Activated CD4-positive, CD25-positive, alpha-beta regulatory T cell treated with anti-CD3 and anti-CD28 coated beads, Interleukin-2, amount 50 U/mL, for 16 hours (primary cell): ENCODE results near the gene HSPA4.
"Not testable (repeated sequence)": the region's sequence is repeated elsewhere in the genome, so short reads cannot be mapped to it uniquely, and the experiment has no call there.

Experiments
- DNase-seq: peaks from one replicate; pipeline ENCODE4 v3.0.0-alpha.2; 2020; ENCODE audit warnings: low read depth, low spot score

HSPA4 gene

GRCh38 chr5:133123297-133123696, 71.5 kb downstream of the HSPA4 start:
- no peak for DNase-seq

GRCh38 chr5:133124891-133125290, 73.1 kb downstream of the HSPA4 start:
- DNase-seq = no peak

GRCh38 chr5:133128066-133128465, 76.3 kb downstream of the HSPA4 start:
- DNase-seq = no peak

GRCh38 chr5:133129289-133129688, 77.5 kb downstream of the HSPA4 start:
- DNase-seq = no peak

GRCh38 chr5:133129950-133130349, 78.1 kb downstream of the HSPA4 start:
- no peak for DNase-seq

GRCh38 chr5:133130387-133131118, 78.7 kb downstream of the HSPA4 start:
- DNase-seq = no peak

GRCh38 chr5:133132717-133133116, 80.9 kb downstream of the HSPA4 start:
- DNase-seq = no peak

GRCh38 chr5:133133241-133133640, 81.4 kb downstream of the HSPA4 start:
- not testable (repeated sequence) for DNase-seq

- not testable (repeated sequence) for DNase-seq
These were observed 85.1 kb downstream of the HSPA4 start for GRCh38 chr5:133136890-133137289.

- DNase-seq = no peak
These were observed 88.5 kb downstream of the HSPA4 start for GRCh38 chr5:133140311-133140710.

- DNase-seq = no peak
These were observed 89.9 kb downstream of the HSPA4 start for GRCh38 chr5:133141746-133142145.

GRCh38 chr5:133142782-133143181, 91.0 kb downstream of the HSPA4 start:
- DNase-seq = no peak

GRCh38 chr5:133144245-133144981, 92.6 kb downstream of the HSPA4 start:
- DNase-seq = no peak

GRCh38 chr5:133145436-133146170, 93.8 kb downstream of the HSPA4 start:
- no peak for DNase-seq

GRCh38 chr5:133147411-133147810, 95.6 kb downstream of the HSPA4 start:
- no peak for DNase-seq

- no peak for DNase-seq
These were observed 96.2 kb downstream of the HSPA4 start for GRCh38 chr5:133147815-133148567.

- no peak for DNase-seq
These were observed 97.5 kb downstream of the HSPA4 start for GRCh38 chr5:133149345-133149744.

GRCh38 chr5:133150909-133151544, 99.2 kb downstream of the HSPA4 start:
- DNase-seq = no peak

GRCh38 chr5:133154274-133155075, 102.7 kb downstream of the HSPA4 start:
- DNase-seq = no peak

GRCh38 chr5:133155326-133155969, 103.6 kb downstream of the HSPA4 start:
- no peak for DNase-seq
